PC-3 (cell line): Measurements from ENCODE around the gene KCNQ5. TPM values are rescaled to one million over a fixed set of nuclear protein-coding genes. Genes with fewer than 3 reads are reported as not detected.
A peak's percentile ranks its signal among the peaks of the same experiment; 100 is the strongest.
"Not testable (repeated sequence)": the region's sequence is repeated elsewhere in the genome, so short reads cannot be mapped to it uniquely, and the experiment has no call there.

Experiments
- ATAC-seq: fragments of 200-7000 bp; cut with Tn5 transposase; 2 replicates; pipeline ENCODE4 v1.9.1; 2020; ENCODE audit warnings: mild to moderate bottlenecking, moderate library complexity
- BruUV-seq: library from RNA; stranded (reverse); fragments of 400-500 nt; replicated peaks from 2 replicates; lab custom pipeline; 2021; lab: Mats Ljungman, UMichigan
- CTCF ChIA-PET: fragments of 300-600 bp; sonication (Branson Sonifier 250); formaldehyde crosslinking; loops from one replicate; lab custom pipeline; 2022; ENCODE audit warnings: antibody characterized with exemption; lab: Charles Lee
- POLR2A ChIA-PET: fragments of 300-600 bp; sonication (Branson Sonifier 250); formaldehyde crosslinking; loops from one replicate; lab custom pipeline; 2022; ENCODE audit warnings: antibody characterized with exemption; ENCODE audit not compliant: unreplicated experiment; lab: Charles Lee
- DNase-seq: peaks from one replicate; pipeline ENCODE4 v3.0.0-alpha.2; 2015
- H2AFZ ChIP-seq: fragments of 300-600 bp; sonication (generic); 2 replicates; pipeline ENCODE4 v1.6.0; 2016; ENCODE audit warnings: antibody characterized with exemption, low read length
- H3F3A ChIP-seq: fragments of 300-600 bp; sonication (generic); one replicate; pipeline ENCODE4 v1.6.0; 2017; ENCODE audit warnings: antibody characterized with exemption, low read length, control low read depth, mild to moderate bottlenecking; ENCODE audit not compliant: unreplicated experiment
- H3K27ac ChIP-seq: fragments of 300-600 bp; sonication (generic); 2 replicates; pipeline ENCODE4 v1.5.1; 2016; ENCODE audit warnings: mild to moderate bottlenecking, low read length
- H3K27me3 ChIP-seq: fragments of 300-600 bp; sonication (generic); 2 replicates; pipeline ENCODE4 v1.6.1; 2016; ENCODE audit warnings: low read length, mixed read lengths
- H3K36me3 ChIP-seq: fragments of 300-600 bp; sonication (generic); 2 replicates; pipeline ENCODE4 v1.6.1; 2016; ENCODE audit warnings: low read depth, mixed run types, low read length, mixed read lengths
- H3K4me1 ChIP-seq: fragments of 300-600 bp; sonication (generic); 2 replicates; pipeline ENCODE4 v1.5.1; 2016; ENCODE audit warnings: low read length; ENCODE audit not compliant: insufficient read depth
- H3K4me2 ChIP-seq: fragments of 300-600 bp; sonication (generic); 2 replicates; pipeline ENCODE4 v1.6.0; 2016; ENCODE audit warnings: low read length
- H3K4me3 ChIP-seq: fragments of 300-600 bp; sonication (generic); 2 replicates; pipeline ENCODE4 v1.5.1; 2016; ENCODE audit warnings: mild to moderate bottlenecking, low read length, mixed read lengths
- H3K79me2 ChIP-seq: fragments of 300-600 bp; sonication (generic); 2 replicates; pipeline ENCODE4 v1.6.1; 2017; ENCODE audit warnings: low read length, mixed read lengths
- H3K9ac ChIP-seq: fragments of 300-600 bp; sonication (generic); 2 replicates; pipeline ENCODE4 v1.6.0; 2016; ENCODE audit warnings: mild to moderate bottlenecking, low read length
- H3K9me2 ChIP-seq: fragments of 300-600 bp; sonication (generic); replicated peaks from 2 replicates; pipeline ENCODE4 v1.6.1; 2016; ENCODE audit warnings: mixed run types, low read length, mixed read lengths
- H3K9me3 ChIP-seq: fragments of 300-600 bp; sonication (generic); 2 replicates; pipeline ENCODE4 v1.6.1; 2016; ENCODE audit warnings: low read length, mixed read lengths
- H4K20me1 ChIP-seq: fragments of 300-600 bp; sonication (generic); 2 replicates; pipeline ENCODE4 v1.6.1; 2016; ENCODE audit warnings: low read length, mixed read lengths
- CTCF ChIP-seq: fragments of 300-600 bp; sonication (generic); conservative IDR thresholded peaks from 2 replicates; pipeline ENCODE4 v1.5.1; 2017; ENCODE audit warnings: antibody characterized with exemption, low read depth, mild to moderate bottlenecking, low read length
- EZH2 ChIP-seq: fragments of 300-600 bp; sonication (generic); IDR thresholded peaks from one replicate; pipeline ENCODE4 v1.6.1; 2017; ENCODE audit warnings: antibody characterized with exemption, mild to moderate bottlenecking, low read length; ENCODE audit not compliant: unreplicated experiment
- EZH2phosphoT487 ChIP-seq: fragments of 300-600 bp; sonication (generic); IDR thresholded peaks from 2 replicates; pipeline ENCODE4 v1.6.1; 2018; ENCODE audit warnings: mild to moderate bottlenecking, antibody characterized with exemption, low read length, borderline replicate concordance
- intact Hi-C: fragments of 100-400 bp; cut with micrococcal nuclease; formaldehyde crosslinking; loops from 2 replicates; pipeline ENCODE4 v1.9.0; 2023
- total RNA-seq: library from RNA; depleted of rRNA; stranded (reverse); fragments of >200 nt; gene quantifications from 2 replicates; pipeline ENCODE4 v1.2.3, GENCODE V29; 2014

The KCNQ5 gene
- total RNA-seq, 1 experiment from 2014 or later, result not detected

DNA sequence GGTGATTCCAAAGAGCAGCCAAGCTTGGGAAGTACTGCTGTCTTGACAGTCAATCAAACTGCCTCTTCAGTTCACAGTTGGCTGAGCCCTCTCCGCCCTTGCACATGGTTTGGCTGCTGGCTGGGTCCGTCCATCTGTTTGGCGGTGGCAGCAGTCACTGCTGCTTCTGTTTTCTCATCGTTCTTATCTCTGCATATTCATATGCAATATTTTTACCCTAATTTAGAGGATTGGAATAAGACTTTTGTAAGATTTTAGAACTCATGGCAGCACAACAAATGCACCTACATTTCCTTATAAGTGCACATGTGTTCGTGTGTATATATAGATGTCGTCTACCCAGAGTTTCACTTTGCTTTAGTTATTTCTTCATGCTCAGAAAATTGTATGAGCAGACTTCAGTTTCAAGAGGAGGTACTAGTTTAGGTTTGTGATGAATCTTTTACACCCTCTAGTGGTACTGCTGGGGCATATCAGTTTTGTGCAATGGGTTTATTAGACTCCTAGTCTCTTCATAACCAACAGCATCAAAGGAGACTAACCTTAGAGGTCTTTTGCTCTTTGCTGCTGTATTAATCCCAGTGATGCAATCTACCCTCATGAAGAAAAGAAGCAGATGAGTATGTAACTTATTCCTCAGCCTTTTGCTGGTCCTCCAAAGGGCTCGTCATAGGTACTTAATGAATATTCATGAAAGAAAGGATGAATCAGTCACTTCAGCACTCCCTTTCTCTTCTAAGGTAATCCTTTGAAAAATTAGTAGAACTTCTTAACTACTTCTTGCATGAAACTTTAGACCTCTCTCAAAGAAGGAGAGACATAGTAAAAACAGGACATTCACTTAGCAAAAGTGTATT is 559.1 kb downstream of the KCNQ5 start:
- peak; percentile 91 for ATAC-seq
- Histone ChIP-seq H4K20me1 (no peaks in the 10 kb centered on the region), H3K4me2 (peak overlapping the region; percentile 80), H3K36me3 (no peaks in the 10 kb centered on the region), H3K9me2 (no peaks in the 10 kb centered on the region), H3K4me3 (peak overlapping the region; percentile 66), H3K79me2 (no peaks in the 10 kb centered on the region), H3K27me3 (no peaks in the 10 kb centered on the region), H3F3A (no peaks in the 10 kb centered on the region), H3K27ac (no peak overlapping the region), H2AFZ (peak overlapping the region; percentile 71), H3K9me3 (no peaks in the 10 kb centered on the region), H3K9ac (no peak overlapping the region), H3K4me1 (peaks cover 6% of the 10 kb centered on the region; the same call in 1 of the 2 replicates)
- peak; percentile 76 for DNase-seq
- TF ChIP-seq CTCF (peak; percentile 86), EZH2phosphoT487 (no peak)
- no TSS peak for BruUV-seq
- ChIA-PET CTCF (no interaction called here), POLR2A (no interaction called here)
- intact Hi-C loops, result loop anchor here (1.0 to 10.0 kb wide), 8 partner anchors 48 to 929 kb away; no protein-coding TSS in a partner anchor

- Histone ChIP-seq H3F3A (no peaks in the 10 kb centered on the region), H3K4me2 (no peak overlapping the region), H3K4me1 (peaks cover 6% of the 10 kb centered on the region; the same call in 1 of the 2 replicates), H3K27me3 (no peaks in the 10 kb centered on the region), H3K36me3 (no peaks in the 10 kb centered on the region), H4K20me1 (no peaks in the 10 kb centered on the region), H3K27ac (no peak overlapping the region), H3K79me2 (no peaks in the 10 kb centered on the region), H3K9me2 (no peaks in the 10 kb centered on the region), H3K9me3 (no peaks in the 10 kb centered on the region), H3K4me3 (no peak overlapping the region), H2AFZ (no peak overlapping the region), H3K9ac (no peak overlapping the region)
- ATAC-seq (0 out of 2 replicates have a peak, but pooled peaks have one; percentile 23), DNase-seq (no peak)
- TF ChIP-seq CTCF, result no peak
- no peak for TF ChIP-seq EZH2phosphoT487
- TF ChIP-seq EZH2, result no peak
- no TSS peak for BruUV-seq
- CTCF ChIA-PET, result no interaction called here
- POLR2A ChIA-PET, result no interaction called here
- intact Hi-C loops, result loop anchor here (5.0 to 10.0 kb wide), 3 partner anchors 145 to 930 kb away; no protein-coding TSS in a partner anchor
Measured at GRCh38 chr6:73182021-73182607, 560.2 kb downstream of the KCNQ5 start.

DNA sequence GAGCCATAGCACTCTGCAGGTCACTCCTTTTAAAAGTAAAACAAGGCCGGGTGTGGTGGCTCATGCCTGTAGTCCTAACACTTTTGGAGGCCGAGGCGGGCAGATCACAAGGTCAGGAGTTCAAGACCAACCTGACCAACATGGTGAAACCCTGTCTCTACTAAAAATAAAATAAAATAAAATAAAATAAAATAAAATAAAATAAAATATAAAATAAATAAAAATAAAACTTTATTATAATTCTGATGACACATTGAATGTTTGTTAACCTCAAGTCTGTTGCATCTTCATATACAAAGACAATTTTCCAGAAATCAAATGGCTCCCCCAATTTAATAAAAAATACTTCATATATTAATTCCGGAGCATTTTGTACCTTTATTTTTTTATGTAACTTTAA is 571.4 kb downstream of the KCNQ5 start:
- H2AFZ ChIP-seq, H3K9me3 ChIP-seq, H3K4me1 ChIP-seq, H3K9me2 ChIP-seq, H4K20me1 ChIP-seq, H3K79me2 ChIP-seq, H3K36me3 ChIP-seq, DNase-seq, H3F3A ChIP-seq, H3K9ac ChIP-seq, intact Hi-C loops, H3K27ac ChIP-seq, BruUV-seq, ATAC-seq, H3K4me2 ChIP-seq, H3K4me3 ChIP-seq, POLR2A ChIA-PET, H3K27me3 ChIP-seq, CTCF ChIA-PET: not testable (repeated sequence)
